Stimulated activated CD4-positive, alpha-beta T cell treated with anti-CD3 and anti-CD28 coated beads, Interleukin-2, amount 100 ng/mL, for 48 hours (primary cell): ENCODE results near the gene COA8.
"Not testable (repeated sequence)": the region's sequence is repeated elsewhere in the genome, so short reads cannot be mapped to it uniquely, and the experiment has no call there.

Experiments used
- DNase-seq, 2 donors: peaks; one replicate each; pipeline ENCODE4 v3.0.0-alpha.2; 2020

Gene COA8

GRCh38 chr14:103562429-103563225 lies at the start of gene COA8, which contains the start of gene BAG5:
TSS of gene COA8 (plus strand) at chr14:103562960. CDS start at chr14:103563002, 42 bp downstream.
TSS of gene BAG5 (minus strand) at chr14:103562657. CDS start at chr14:103561164, 1,493 bp downstream.
- peak; percentile 79 to 80 for DNase-seq

- no peak for DNase-seq
Measured at GRCh38 chr14:103514596-103515421, 48.0 kb upstream of the COA8 start.

- DNase-seq, result no peak
Measured at GRCh38 chr14:103516426-103517173, 46.2 kb upstream of the COA8 start.

- DNase-seq, result no peak
Measured at GRCh38 chr14:103517174-103517566, 45.6 kb upstream of the COA8 start.

GRCh38 chr14:103517721-103518421 lies 44.9 kb upstream of the COA8 start:
- DNase-seq, result no peak

- peak; percentile 60 to 62 for DNase-seq
Measured at GRCh38 chr14:103518422-103519042, 44.2 kb upstream of the COA8 start.

GRCh38 chr14:103519043-103519836 lies 43.5 kb upstream of the COA8 start:
- DNase-seq, result no peak

GRCh38 chr14:103519837-103520212 lies 42.9 kb upstream of the COA8 start:
- no peak for DNase-seq

- no peak for DNase-seq
Measured at GRCh38 chr14:103520269-103520656, 42.5 kb upstream of the COA8 start.

GRCh38 chr14:103520657-103521437 lies 41.9 kb upstream of the COA8 start:
- peak; percentile 30 to 36 for DNase-seq

- DNase-seq, result no peak
Measured at GRCh38 chr14:103521438-103521950, 41.3 kb upstream of the COA8 start.

GRCh38 chr14:103521951-103522563 lies 40.7 kb upstream of the COA8 start:
- DNase-seq, result no peak

GRCh38 chr14:103522649-103523574 lies 39.8 kb upstream of the COA8 start, which contains the start of gene CKB:
TSS of gene CKB (minus strand) at chr14:103522830. CDS start at chr14:103522493, 337 bp downstream.
- DNase-seq, result no peak

- DNase-seq, result no peak
Measured at GRCh38 chr14:103523575-103523954, 39.2 kb upstream of the COA8 start.

GRCh38 chr14:103524002-103524935 lies 38.5 kb upstream of the COA8 start:
- no peak for DNase-seq

GRCh38 chr14:103525430-103526246 lies 37.1 kb upstream of the COA8 start:
- DNase-seq, result not testable (repeated sequence)
